ENCODE results near the gene TMEM178B.

GRCh38 chr7:141157138-141157765 lies 83.4 kb downstream of the TMEM178B start:
- TF ChIP-seq CTCF (IDR thresholded peaks at IDR 0.05): no peak
- TF ChIP-seq POLR2A (IDR thresholded peaks at IDR 0.05): no peak
